ENCODE measurements around the gene ARF3.
A peak's percentile ranks its signal among the peaks of the same experiment; 100 is the strongest.

Gene ARF3

GRCh38 chr12:48980953-48981756, 23.9 kb upstream of the ARF3 start:
- DNase-seq = peak; percentile 23

- DNase-seq = no peak
Observed at GRCh38 chr12:48980389-48980952, 23.2 kb upstream of the ARF3 start.

GRCh38 chr12:48979602-48980388, 22.5 kb upstream of the ARF3 start:
- DNase-seq = no peak

- DNase-seq = no peak
Observed at GRCh38 chr12:48978741-48979601, 21.7 kb upstream of the ARF3 start.

- DNase-seq = no peak
Observed at GRCh38 chr12:48978291-48978740, 21.0 kb upstream of the ARF3 start, which contains the start of gene WNT1. Gene WNT1 (plus strand): TSS chr12:48978322. CDS start chr12:48978651, 329 bp downstream.

GRCh38 chr12:48977290-48978281, 20.3 kb upstream of the ARF3 start:
- DNase-seq = peak; percentile 83

- peak; percentile 37 for DNase-seq
Observed at GRCh38 chr12:48973941-48974673, 16.8 kb upstream of the ARF3 start.

- no peak for DNase-seq
Observed at GRCh38 chr12:48973531-48973930, 16.2 kb upstream of the ARF3 start.

GRCh38 chr12:48972952-48973483, 15.7 kb upstream of the ARF3 start:
- no peak for DNase-seq

- peak; percentile 16 for DNase-seq
Observed at GRCh38 chr12:48972213-48972951, 15.1 kb upstream of the ARF3 start.

GRCh38 chr12:48970702-48971334, 13.5 kb upstream of the ARF3 start:
- DNase-seq = no peak

GRCh38 chr12:48969833-48970701, 12.8 kb upstream of the ARF3 start:
- DNase-seq = peak; percentile 57

- DNase-seq = no peak
Observed at GRCh38 chr12:48969160-48969771, 12.0 kb upstream of the ARF3 start.

- no peak for DNase-seq
Observed at GRCh38 chr12:48968467-48968866, 11.2 kb upstream of the ARF3 start.

GRCh38 chr12:48967991-48968390, 10.7 kb upstream of the ARF3 start:
- no peak for DNase-seq

GRCh38 chr12:48966177-48966895, 9.0 kb upstream of the ARF3 start:
- DNase-seq = no peak

GRCh38 chr12:48965298-48965838, 8.1 kb upstream of the ARF3 start:
- DNase-seq = no peak

Measured in stimulated activated CD4-positive, alpha-beta T cell treated with anti-CD3 and anti-CD28 coated beads, Interleukin-12 subunit alpha, Interleukin-12 subunit beta, amount 100 ng/mL, for 4 hours (primary cell).